Peyer's patch (tissue), 4 donors: ENCODE results near the gene SYNPR.

Source experiments
- CTCF ChIP-seq, 6 experiments: fragments of 450-650 bp in 4 of 6; fragments of 200-600 bp in 2 of 6; sonication (generic) in 1 of 6; IDR thresholded peaks; one replicate each; pipeline ENCODE4 v1.5.1; 2017 to 2019; ENCODE audit warnings: antibody characterized with exemption in 6 of 6, mild to moderate bottlenecking in 3 of 6, moderate library complexity in 1 of 6
- POLR2A ChIP-seq, 2 donors: fragments of 450-650 bp; IDR thresholded peaks; one replicate each; pipeline ENCODE4 v1.5.1; 2017; ENCODE audit warnings: antibody characterized with exemption in 2 of 2, mild to moderate bottlenecking in 2 of 2, moderate library complexity in 2 of 2

GRCh38 chr3:63494646-63495045, 216.5 kb downstream of the SYNPR start:
- no peak for TF ChIP-seq CTCF (IDR thresholded peaks at IDR 0.05)
- no peak for TF ChIP-seq POLR2A (IDR thresholded peaks at IDR 0.05)
